ENCODE results near the gene VEZF1.

DNA sequence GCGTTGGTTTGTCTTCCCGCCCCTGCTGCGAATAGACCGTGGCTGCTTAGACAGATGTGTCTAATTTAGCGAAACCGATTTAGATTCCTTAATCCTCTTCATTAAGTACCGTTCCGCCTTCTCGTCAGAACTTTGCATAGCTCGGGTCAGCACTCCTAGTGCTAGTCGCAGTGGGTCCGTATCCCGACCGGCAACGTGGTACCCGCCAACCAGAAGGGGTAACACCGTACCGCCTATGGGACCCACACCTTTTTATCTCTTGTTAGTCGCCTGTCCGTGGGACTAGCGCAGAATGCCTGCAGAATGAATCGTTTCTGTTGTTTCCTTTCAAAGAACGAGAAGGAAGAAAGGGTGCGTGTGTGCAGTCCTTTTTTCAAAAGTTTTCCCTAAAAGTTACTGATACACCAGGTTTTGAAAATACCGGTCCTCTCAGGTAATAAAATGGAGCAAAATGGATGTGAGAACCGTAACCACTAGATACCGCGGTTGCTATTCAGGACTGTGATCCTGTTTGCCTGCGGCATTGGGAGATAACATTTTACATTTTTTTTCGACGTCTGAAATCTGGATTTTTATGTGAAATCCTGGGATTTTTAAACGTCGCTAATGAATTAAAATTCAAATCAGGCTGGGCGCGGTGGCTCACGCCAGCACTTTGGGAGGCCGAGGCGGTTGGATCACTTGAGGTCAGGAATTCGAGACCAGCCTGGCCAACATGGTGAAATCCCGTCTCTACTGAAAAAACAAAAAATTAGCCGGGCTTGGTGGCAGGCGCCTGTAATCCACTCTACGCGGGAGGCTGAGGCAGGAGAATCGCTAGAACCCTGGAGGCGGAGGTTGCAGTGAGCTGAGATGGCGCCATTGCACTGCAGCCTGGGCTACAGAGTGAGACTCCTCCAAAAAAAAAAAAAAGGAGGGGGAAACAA, 20.0 kb upstream of the VEZF1 start:
- TF ChIP-seq, protein P1, sequence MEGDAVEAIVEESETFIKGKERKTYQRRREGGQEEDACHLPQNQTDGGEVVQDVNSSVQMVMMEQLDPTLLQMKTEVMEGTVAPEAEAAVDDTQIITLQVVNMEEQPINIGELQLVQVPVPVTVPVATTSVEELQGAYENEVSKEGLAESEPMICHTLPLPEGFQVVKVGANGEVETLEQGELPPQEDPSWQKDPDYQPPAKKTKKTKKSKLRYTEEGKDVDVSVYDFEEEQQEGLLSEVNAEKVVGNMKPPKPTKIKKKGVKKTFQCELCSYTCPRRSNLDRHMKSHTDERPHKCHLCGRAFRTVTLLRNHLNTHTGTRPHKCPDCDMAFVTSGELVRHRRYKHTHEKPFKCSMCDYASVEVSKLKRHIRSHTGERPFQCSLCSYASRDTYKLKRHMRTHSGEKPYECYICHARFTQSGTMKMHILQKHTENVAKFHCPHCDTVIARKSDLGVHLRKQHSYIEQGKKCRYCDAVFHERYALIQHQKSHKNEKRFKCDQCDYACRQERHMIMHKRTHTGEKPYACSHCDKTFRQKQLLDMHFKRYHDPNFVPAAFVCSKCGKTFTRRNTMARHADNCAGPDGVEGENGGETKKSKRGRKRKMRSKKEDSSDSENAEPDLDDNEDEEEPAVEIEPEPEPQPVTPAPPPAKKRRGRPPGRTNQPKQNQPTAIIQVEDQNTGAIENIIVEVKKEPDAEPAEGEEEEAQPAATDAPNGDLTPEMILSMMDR (IDR thresholded peaks at IDR 0.05; ENCODE audit: extremely low read depth in 1 of 2, insufficient read depth in 1 of 2, low read depth in 1 of 2, low read length in 2 of 2), result no peak
- TF ChIP-seq POLR2AphosphoS5 (IDR thresholded peaks at IDR 0.05; ENCODE audit: insufficient read depth, low read depth, low read length) (no peak), POLR2A (IDR thresholded peaks at IDR 0.05; ENCODE audit: low read depth, low read length) (no peak), MYC (IDR thresholded peaks at IDR 0.05; ENCODE audit: low read depth, low read length) (no peak)

Measured in endothelial cell of umbilical vein (primary cell).